Measurements from ENCODE around the gene OR1D2.

OR1D2 gene

GRCh38 chr17:3043737-3044365, 60.4 kb downstream of the OR1D2 start:
- Histone ChIP-seq H3K4me3 (ENCODE audit: low read length) (no peak overlapping the region), H3K36me3 (ENCODE audit: insufficient read depth, low read depth, low read length) (no peaks in the 10 kb centered on the region), H3K9me3 (ENCODE audit: insufficient read depth, low read depth, low read length) (peaks cover 19% of the 10 kb centered on the region), H3K4me1 (ENCODE audit: insufficient read depth, low read length) (no peaks in the 10 kb centered on the region), H3K27me3 (ENCODE audit: insufficient read depth, low read length) (no peaks in the 10 kb centered on the region), H3K27ac (ENCODE audit: low read length) (no peak overlapping the region), H3K9ac (ENCODE audit: low read depth, low read length) (no peak overlapping the region)

- peaks cover 19% of the 10 kb centered on the region for H3K9me3 ChIP-seq (ENCODE audit: insufficient read depth, low read depth, low read length)
- H3K4me3 ChIP-seq (ENCODE audit: low read length), result no peak overlapping the region
Observed at GRCh38 chr17:3040882-3041281, 63.3 kb downstream of the OR1D2 start.

DNA sequence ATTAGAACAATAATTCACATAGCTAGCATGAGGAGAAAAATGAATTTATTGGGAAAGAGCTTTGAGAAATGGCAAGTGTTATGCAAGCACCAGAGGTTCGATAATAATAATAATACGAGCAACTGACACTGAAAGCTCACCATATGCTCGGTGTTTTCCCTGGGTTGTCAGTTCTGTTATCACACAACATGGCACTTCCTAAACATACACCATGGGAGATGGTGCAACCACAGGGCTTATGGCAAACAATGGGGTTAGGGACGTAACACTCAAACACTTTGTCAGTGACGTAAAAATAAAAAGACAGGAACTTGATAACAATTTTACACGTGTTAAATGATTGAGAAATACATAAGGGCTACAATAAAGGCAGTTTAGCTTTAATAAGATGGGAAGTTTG, 64.5 kb downstream of the OR1D2 start:
- Histone ChIP-seq H3K9me3 (ENCODE audit: insufficient read depth, low read depth, low read length) (peaks cover 19% of the 10 kb centered on the region), H3K27ac (ENCODE audit: low read length) (no peak overlapping the region), H3K4me1 (ENCODE audit: insufficient read depth, low read length) (no peaks in the 10 kb centered on the region), H3K4me3 (ENCODE audit: low read length) (no peak overlapping the region), H3K9ac (ENCODE audit: low read depth, low read length) (no peak overlapping the region), H3K36me3 (ENCODE audit: insufficient read depth, low read depth, low read length) (no peaks in the 10 kb centered on the region), H3K27me3 (ENCODE audit: insufficient read depth, low read length) (no peaks in the 10 kb centered on the region)

More at GRCh38 chr17:3040882-3041281, 63.3 kb downstream of the OR1D2 start:
- no peaks in the 10 kb centered on the region for H3K27me3 ChIP-seq (ENCODE audit: insufficient read depth, low read length)
- no peak overlapping the region for H3K9ac ChIP-seq (ENCODE audit: low read depth, low read length)
- no peaks in the 10 kb centered on the region for H3K4me1 ChIP-seq (ENCODE audit: insufficient read depth, low read length)
- H3K36me3 ChIP-seq (ENCODE audit: insufficient read depth, low read depth, low read length), result no peaks in the 10 kb centered on the region
- no peak overlapping the region for H3K27ac ChIP-seq (ENCODE audit: low read length)

DNA sequence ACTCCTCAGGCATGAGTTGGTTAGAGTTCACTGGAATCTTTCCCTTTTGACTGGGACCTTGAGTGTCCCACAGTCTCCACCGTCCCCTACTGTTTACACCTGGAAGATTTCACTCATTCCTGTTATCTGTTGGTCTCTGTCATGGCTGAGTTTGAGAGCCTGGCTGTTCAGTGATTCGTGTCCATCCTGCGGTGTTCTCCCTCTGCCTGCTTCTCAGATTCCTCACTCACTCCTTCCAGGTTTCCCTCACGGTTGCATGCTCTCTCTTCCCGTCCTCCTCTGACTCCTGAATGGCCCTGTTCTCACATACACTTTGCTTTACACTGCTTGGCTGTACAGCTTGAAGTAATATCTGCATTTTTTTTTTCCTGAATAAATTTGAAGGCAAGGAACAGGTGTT, 65.3 kb downstream of the OR1D2 start:
- H3K4me1 ChIP-seq (ENCODE audit: insufficient read depth, low read length), result no peaks in the 10 kb centered on the region
- peaks cover 12% of the 10 kb centered on the region for H3K9me3 ChIP-seq (ENCODE audit: insufficient read depth, low read depth, low read length)
- no peak overlapping the region for H3K27ac ChIP-seq (ENCODE audit: low read length)
- no peaks in the 10 kb centered on the region for H3K36me3 ChIP-seq (ENCODE audit: insufficient read depth, low read depth, low read length)
- H3K4me3 ChIP-seq (ENCODE audit: low read length), result no peak overlapping the region
- H3K9ac ChIP-seq (ENCODE audit: low read depth, low read length), result no peak overlapping the region
- H3K27me3 ChIP-seq (ENCODE audit: insufficient read depth, low read length), result no peaks in the 10 kb centered on the region

Data from iPS-20b (cell line).